Suppressor macrophage treated with lipopolysaccharide for 1 hour (primary cell): Measurements from ENCODE around the gene MAT2A.
"Not testable (repeated sequence)": the region's sequence is repeated elsewhere in the genome, so short reads cannot be mapped to it uniquely, and the experiment has no call there.

Experiments
- DNase-seq, 3 donors: peaks; one replicate each; pipeline ENCODE4 v3.0.0-alpha.2; 2020 to 2022

Gene MAT2A

DNA sequence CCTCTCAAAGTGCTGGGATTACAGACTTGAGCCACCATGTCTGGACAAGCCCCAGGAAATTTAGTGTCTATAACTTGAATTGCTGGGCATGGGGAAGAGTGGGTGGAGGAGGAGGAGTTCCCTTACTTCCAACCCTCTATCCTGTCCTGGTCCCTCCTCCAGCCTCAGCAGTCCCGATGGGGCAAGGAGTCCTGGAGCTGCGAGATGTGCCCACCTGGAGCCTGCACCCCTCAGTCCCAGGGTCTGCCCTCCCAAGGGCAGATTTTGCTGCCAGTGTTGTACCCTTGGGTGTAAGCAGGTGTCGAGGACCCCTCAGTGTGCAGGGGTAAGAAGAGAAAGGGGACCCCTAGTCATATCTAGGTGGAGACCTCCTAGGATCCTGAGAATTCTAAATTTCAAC lies 41.2 kb downstream of the MAT2A start:
- no peak for DNase-seq

DNA sequence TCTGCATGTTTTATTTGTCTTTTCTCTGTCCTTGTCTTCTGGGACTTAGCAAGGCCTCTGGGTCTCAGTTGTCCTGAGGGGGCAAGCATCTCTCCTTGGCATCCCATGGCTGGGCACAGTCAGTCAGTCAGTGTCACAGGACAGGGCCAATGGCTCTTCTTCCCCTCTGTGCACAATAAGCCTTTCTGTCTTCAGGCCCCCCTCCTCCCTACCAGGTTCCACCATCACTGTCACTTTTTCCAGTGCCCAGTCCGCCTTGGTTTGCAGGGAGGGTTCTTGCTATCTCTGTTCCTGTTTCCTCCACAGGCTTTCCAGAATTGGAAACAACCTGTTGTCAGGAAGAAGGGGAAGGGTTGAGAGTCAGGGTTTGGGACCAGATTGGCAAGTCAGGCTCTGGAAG lies 43.5 kb downstream of the MAT2A start:
- DNase-seq: peak in 1 of 3 donors; percentile 45

DNA sequence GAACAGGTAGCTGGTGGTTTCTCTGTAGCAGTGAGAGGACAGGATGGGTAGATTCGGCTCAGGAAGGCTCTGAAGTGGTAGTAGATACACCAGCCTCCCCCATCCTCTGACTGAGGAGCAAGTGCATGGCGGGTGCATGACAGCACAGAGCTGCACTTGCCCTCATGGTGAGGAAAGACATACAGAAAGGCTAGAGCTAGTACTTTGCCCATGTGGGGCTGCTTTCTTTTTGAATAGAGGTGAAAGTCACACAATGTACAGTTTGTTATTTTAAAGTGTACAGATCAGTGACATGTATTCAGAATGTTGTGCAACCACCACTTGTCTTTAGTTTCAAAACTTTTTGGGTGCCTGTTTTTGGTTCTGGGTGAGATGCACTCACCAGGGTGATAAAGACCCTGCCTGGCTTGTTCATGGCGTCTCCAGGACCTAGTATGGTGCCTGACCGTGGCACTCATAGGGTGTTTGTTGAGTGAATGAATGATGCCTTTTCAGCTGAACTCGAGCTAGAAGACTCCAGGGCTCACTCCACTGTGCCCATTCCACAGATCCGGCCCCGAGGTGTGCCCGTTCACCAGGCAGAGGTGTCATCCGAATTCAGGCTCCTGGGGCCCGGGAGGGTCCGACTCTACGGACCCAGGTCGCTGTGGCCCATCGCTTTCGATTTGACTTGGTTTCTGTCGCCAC lies 44.8 kb downstream of the MAT2A start:
- DNase-seq: no peak

DNA sequence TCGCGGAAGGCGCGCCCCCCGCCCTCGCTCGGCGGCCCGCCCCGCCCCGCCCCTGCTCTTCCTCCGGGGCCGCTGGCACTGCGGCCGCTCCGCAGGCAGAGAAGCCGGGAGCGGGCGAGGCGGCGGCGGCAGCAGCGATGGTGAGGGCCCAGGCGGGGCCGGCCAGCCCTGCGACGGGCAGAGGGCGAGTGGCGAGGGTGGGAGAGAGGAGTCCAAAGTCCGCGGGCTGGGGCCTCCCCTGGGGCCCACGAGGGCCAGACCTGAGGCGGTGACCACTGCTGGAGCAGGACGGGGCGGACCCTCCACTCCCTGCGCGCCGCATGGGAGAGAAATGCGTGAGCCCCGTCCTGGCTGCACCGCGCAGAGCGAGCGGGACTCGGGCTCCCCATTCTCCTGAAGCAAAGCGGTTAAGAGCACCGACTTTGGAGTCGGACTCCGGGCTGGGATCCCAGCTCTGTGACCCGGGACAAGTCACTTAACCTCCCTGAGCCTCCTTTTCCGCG lies 45.4 kb downstream of the MAT2A start, which contains the start of gene VAMP5:
Gene VAMP5, plus strand, starts transcription at position 78 of the 503 bp plus-strand sequence. Its CDS starts 60 bp downstream, at position 138.
- peak in 2 of 3 donors; percentile 45 to 63 for DNase-seq

DNA sequence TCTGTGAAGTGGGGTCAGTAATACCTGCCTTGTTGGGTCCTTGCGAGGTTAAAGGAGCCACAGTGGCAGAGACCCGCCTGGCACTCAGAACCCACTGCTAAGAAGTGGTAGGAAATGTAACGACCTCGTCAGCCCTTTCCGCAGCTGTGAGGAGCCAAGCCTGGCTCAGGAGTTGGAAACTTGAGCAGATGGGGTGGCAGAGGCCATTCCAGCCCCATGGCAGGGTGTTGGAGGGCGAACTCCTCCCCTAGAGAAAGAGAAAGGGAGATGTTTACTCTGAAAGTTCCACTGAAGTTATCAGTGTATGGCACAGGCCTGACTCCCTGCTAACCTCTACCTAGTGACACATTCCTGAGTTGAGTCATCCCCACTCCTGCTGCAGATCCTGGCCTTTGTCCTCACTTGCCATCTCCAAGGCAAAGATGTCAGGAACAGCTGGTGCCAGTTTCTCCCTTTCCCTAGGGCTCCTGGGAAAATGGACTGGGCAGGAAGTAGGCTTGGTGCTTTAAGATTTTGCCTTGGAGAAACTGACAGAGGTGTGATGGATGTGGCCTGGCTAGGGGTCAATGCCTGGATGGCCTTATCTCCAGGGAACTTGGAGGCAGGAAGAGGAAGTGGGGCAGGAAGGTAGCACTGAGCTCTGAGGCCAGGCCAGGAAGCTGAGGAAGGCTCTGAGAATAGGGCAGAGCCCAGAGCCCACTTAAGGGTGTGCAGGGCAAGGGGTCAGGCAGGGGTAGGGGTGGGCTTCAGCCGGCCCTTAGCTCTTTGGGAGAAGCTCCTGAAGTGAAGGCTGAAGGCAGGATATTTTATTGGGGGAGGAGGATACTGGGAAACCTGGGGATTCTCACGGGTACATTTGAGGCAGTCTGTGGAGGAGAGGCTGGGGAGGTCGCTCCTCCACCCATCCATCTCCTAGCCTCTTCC lies 46.2 kb downstream of the MAT2A start:
- DNase-seq: peak in 1 of 3 donors; percentile 54

DNA sequence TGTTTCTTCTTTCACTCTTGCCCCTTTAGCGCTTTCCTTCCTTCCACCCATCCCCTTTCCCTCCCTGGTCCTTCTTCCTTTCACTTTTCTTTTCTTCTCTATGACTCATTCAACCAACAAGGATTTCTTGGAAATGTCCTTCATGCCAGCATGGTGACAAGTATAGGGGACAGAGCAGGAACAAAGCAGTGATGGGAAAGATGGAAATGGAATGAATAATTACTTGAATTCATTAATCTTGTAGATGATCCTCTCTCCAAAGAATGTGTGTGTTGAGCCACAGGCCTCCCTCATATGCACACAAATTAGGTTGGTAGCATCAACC lies 46.8 kb downstream of the MAT2A start:
- DNase-seq: peak; percentile 55 to 86 (median 59)

DNA sequence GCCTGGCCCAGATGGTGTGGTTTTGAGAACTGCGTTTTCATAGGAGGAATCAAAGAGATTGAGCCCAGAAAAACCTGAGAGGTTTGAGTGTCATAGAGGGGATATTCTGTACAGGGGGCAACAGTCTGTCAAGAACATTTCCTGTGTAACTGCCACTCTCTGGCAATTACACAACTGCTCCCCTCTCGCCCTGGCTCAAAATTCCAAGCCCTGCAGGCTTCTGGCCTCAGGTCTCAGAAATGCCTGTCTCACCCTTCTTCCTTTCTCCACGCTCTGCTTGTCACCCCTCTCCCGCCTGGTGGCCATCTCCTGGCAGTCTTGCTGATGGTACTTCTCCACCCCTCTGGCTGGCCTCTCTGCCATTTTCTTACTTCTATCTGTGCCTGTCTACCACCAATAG lies 49.3 kb downstream of the MAT2A start:
- DNase-seq: peak in 1 of 3 donors; percentile 35

DNA sequence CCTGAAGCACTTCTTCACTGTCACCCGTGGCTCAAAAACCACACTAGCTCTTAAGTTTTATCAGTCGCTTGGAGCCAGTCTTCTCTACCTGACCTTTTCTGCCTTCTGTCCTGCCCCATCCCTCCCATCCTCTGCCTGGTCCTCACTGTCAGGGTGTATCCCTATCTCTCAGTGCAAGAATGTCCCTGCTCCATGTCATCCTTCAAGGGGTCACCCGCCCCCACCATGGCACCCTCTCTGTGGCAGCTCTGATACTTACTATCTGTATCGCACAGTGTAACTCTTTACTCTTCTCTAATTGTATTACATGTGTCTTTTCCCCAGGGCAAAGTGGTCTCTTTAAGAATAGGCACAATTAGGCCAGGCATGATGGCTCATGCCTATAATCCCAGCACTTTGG lies 49.7 kb downstream of the MAT2A start:
- no peak for DNase-seq

DNA sequence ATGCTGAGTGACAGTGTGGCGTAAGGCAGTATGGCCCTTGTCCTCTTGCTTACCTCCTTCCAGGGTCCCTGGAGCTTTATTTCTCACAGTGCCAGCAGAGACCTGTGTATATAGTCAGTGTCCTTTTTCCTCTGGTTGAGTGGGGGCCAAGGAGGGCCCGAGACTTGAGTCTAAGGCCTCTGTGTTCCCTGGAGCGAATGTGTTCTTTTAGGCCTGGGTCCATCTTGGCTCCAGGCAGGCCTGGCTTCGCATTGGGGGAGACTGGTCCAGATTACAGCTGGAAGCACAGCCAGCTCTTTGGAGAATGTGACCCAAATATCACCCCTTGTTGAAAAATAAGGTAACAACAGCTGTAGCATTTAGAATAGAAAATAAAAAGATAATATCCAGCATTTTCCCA lies 50.2 kb downstream of the MAT2A start:
- DNase-seq: no peak

DNA sequence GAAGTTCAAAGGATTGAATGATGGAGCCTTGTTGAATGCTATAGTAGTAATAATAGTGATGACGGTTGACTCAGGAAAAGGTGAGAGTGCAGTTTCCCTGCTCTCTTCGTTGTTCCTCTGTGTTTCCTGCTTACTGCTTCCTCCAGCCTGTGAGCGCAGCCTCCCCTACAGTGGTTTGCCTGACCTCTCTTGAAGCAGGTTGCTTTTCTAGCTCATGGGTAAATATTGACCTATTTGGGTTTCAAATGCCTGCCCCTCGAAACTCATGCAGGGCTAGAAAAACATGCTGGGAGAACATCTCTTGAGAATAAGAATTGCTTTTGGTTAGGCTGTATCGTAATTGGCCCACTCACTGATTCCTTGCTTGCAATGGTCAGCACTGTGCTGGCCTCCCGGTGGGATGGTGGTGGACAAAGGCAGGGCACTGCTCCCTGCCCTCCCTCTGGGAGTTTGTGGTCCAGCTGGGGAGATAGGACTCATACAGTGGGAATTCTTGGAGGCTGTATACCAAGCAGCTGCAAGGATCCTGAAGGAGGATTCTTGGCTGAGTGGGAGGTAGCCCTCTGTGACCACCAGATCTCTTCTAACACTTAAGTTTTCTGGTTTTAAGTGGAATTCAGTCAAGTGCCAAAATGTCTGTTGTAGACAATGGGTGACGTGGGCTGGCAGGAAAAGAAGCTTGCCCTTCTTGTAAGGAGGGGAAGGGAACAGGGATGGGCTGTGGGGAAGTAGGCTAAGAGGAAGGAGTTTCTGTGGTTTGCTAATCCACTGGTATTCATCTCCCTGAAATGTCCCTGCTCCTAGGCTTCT lies 51.2 kb downstream of the MAT2A start:
- DNase-seq: peak; percentile 83 to 87 (median 83)

DNA sequence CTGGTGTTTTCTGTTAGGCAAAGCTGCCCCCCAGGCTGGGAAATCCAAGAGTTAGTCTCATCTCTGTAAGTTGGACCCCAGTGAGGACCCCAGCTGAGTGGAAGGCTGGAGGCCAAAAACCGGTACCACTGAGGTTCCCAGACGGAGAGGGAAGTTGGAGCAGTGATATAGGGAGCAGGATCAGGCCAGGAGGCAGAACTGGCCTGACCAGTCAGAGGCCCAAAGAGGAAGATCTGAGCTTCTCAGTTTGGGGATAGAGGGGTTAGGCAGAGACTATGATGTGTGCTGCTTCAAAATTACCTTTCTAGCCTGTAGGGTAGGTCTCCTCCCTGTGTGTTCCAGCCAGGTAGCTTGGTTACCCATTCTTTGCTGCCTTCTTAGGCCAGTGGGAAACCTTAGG lies 52.0 kb downstream of the MAT2A start:
- no peak for DNase-seq

DNA sequence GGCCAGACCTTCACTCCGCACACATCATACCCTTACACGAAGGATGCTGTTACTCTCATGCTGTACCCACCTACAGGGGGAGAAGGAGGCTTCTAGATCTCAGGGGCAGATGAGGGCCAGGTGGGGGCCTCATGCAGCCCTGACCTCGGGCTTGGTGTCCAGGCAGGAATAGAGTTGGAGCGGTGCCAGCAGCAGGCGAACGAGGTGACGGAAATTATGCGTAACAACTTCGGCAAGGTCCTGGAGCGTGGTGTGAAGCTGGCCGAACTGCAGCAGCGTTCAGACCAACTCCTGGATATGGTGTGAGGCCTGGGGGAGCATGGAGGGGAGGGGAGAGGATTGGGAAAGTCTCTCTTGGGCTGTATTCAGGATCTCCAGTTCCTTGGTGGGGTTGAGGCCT lies 52.6 kb downstream of the MAT2A start:
- DNase-seq: no peak

DNA sequence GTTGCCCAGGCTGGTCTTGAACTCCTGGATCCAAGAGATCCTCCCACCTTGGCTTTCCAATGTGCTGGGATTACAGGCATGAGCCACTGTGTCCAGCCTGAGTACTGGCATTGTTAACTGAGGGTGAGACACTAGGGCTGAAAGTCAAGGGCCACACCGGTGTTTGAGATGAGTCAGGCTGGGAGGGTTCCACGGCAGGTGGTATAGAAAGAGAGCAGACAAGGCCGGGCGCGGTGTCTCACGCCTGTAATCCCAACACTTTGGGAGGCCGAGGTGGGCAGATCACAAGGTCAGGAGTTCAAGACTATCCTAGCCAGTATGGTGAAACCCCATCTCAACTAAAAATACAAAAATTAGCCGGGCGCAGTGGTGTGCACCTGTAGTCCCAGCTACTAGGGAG lies 53.3 kb downstream of the MAT2A start:
- not testable (repeated sequence) for DNase-seq

DNA sequence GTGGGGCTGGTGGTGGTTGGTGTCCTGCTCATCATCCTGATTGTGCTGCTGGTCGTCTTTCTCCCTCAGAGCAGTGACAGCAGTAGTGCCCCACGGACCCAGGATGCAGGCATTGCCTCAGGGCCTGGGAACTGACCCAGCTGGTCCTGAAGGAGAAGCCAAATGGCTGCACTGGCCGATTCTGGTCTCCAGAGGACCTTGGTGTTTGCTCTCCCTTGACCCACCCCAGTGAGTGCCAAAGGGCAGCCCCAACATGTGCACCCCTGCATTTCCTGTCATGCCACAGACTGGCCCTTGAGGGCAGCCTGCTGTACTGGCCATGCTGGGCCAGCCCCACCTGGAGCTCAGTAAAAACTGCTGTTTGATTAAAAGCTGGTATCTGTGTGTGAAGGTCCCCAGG lies 54.1 kb downstream of the MAT2A start:
- DNase-seq: no peak
